IPS DF 6.9 (cell line): ENCODE results near the gene PNPLA7.
A peak's percentile ranks its signal among the peaks of the same experiment; 100 is the strongest.
"Not testable (repeated sequence)": the region's sequence is repeated elsewhere in the genome, so short reads cannot be mapped to it uniquely, and the experiment has no call there.

Experiments used
- DNase-seq: peaks from one replicate; pipeline ENCODE4 v3.0.0-alpha.2; 2013; ENCODE audit warnings: low read depth, low spot score
- H3K27ac ChIP-seq: one replicate; pipeline ENCODE4 v1.5.1; 2013; ENCODE audit warnings: low read length, control low read depth
- H3K27me3 ChIP-seq: 2 replicates; pipeline ENCODE4 v1.6.1; 2013; ENCODE audit warnings: mild to moderate bottlenecking, low read length; ENCODE audit not compliant: control insufficient read depth, insufficient read depth
- H3K36me3 ChIP-seq: 2 replicates; pipeline ENCODE4 v1.6.1; 2013; ENCODE audit warnings: low read length; ENCODE audit not compliant: control insufficient read depth, insufficient read depth
- H3K4me1 ChIP-seq: 2 replicates; pipeline ENCODE4 v1.6.1; 2013; ENCODE audit warnings: low read length; ENCODE audit not compliant: control insufficient read depth, insufficient read depth
- H3K4me3 ChIP-seq: 2 replicates; pipeline ENCODE4 v1.5.1; 2013; ENCODE audit warnings: mild to moderate bottlenecking, low read length
- H3K9me3 ChIP-seq: 2 replicates; pipeline ENCODE4 v1.6.1; 2013; ENCODE audit warnings: low read length, inconsistent platforms; ENCODE audit not compliant: control insufficient read depth, insufficient read depth
- WGBS: extraction: QIAGEN DNeasy Blood & Tissue Kit; methylation state at CpG from one replicate; pipeline ENCODE4 v1.1.7; 2013; ENCODE audit warnings: mixed read lengths, missing lambda C conversion rate; ENCODE audit not compliant: insufficient read length, insufficient coverage; 5-methylcytosine and 5-hydroxymethylcytosine counted together

Gene PNPLA7

GRCh38 chr9:137550231-137550621, at the start of gene PNPLA7:
PNPLA7 (minus strand) TSS chr9:137550402; CDS start chr9:137550197, 205 bp downstream.
- peak; percentile 33 for DNase-seq
- no peaks in the 10 kb centered on the region for H3K4me1 ChIP-seq

GRCh38 chr9:137598943-137599342, 48.7 kb upstream of the PNPLA7 start:
- Histone ChIP-seq H3K4me1 (no peaks in the 10 kb centered on the region), H3K9me3 (no peaks in the 10 kb centered on the region), H3K27ac (no peak overlapping the region), H3K27me3 (no peaks in the 10 kb centered on the region), H3K4me3 (no peak overlapping the region), H3K36me3 (no peaks in the 10 kb centered on the region)
- no CpG with 5 or more reads among the region's 8 CpGs for WGBS
- no peak for DNase-seq

More at GRCh38 chr9:137550231-137550621, at the start of gene PNPLA7:
- no CpG with 5 or more reads among the region's 13 CpGs for WGBS
- Histone ChIP-seq H3K27me3 (no peaks in the 10 kb centered on the region), H3K36me3 (peaks cover 2% of the 10 kb centered on the region; the same call in 1 of the 2 replicates), H3K4me3 (peak within 1 kb of the TSS; percentile 45; the same call in 1 of the 2 replicates), H3K27ac (no peak within 1 kb of the TSS), H3K9me3 (no peaks in the 10 kb centered on the region)

- not testable (repeated sequence) for DNase-seq, H3K27me3 ChIP-seq, H3K36me3 ChIP-seq, H3K9me3 ChIP-seq, H3K27ac ChIP-seq, H3K4me1 ChIP-seq, H3K4me3 ChIP-seq
- WGBS = no CpG with 5 or more reads among the region's 7 CpGs
These were observed 46.4 kb upstream of the PNPLA7 start for GRCh38 chr9:137596577-137596976.

- 100% methylated on average over 1 of the region's 12 CpGs for WGBS
- no peak for DNase-seq
These were observed 43.0 kb upstream of the PNPLA7 start for GRCh38 chr9:137593176-137593575.

GRCh38 chr9:137592767-137593166, 42.6 kb upstream of the PNPLA7 start:
- H3K4me1 ChIP-seq = peaks cover 3% of the 10 kb centered on the region
- H3K9me3 ChIP-seq = no peaks in the 10 kb centered on the region
- H3K27ac ChIP-seq = no peak overlapping the region
- WGBS = no CpG with 5 or more reads among the region's 7 CpGs
- DNase-seq = no peak
- no peaks in the 10 kb centered on the region for H3K27me3 ChIP-seq
- H3K4me3 ChIP-seq = no peak overlapping the region
- H3K36me3 ChIP-seq = peaks cover 4% of the 10 kb centered on the region

More at GRCh38 chr9:137593176-137593575, 43.0 kb upstream of the PNPLA7 start:
- Histone ChIP-seq H3K27ac (no peak overlapping the region), H3K4me1 (peaks cover 3% of the 10 kb centered on the region), H3K9me3 (no peaks in the 10 kb centered on the region), H3K36me3 (peaks cover 2% of the 10 kb centered on the region; the same call in 1 of the 2 replicates), H3K27me3 (no peaks in the 10 kb centered on the region), H3K4me3 (no peak overlapping the region)

GRCh38 chr9:137590469-137591383, 40.5 kb upstream of the PNPLA7 start, which contains the start of gene ZMYND19:
ZMYND19 (minus strand) TSS chr9:137590512; CDS start chr9:137590263, 249 bp downstream.
- no CpG with 5 or more reads among the region's 113 CpGs for WGBS
- Histone ChIP-seq H3K27me3 (no peaks in the 10 kb centered on the region), H3K4me1 (peaks cover 3% of the 10 kb centered on the region), H3K4me3 (peak within 1 kb of the TSS; percentile 96), H3K27ac (no peak within 1 kb of the TSS), H3K36me3 (peaks cover 21% of the 10 kb centered on the region), H3K9me3 (no peaks in the 10 kb centered on the region)
- no peak for DNase-seq

GRCh38 chr9:137590123-137590468, 39.9 kb upstream of the PNPLA7 start:
- no CpG with 5 or more reads among the region's 61 CpGs for WGBS
- H3K9me3 ChIP-seq = no peaks in the 10 kb centered on the region

GRCh38 chr9:137589441-137590122, 39.4 kb upstream of the PNPLA7 start:
- H3K4me1 ChIP-seq = peaks cover 3% of the 10 kb centered on the region
- DNase-seq = no peak
- no CpG with 5 or more reads among the region's 58 CpGs for WGBS
- no peaks in the 10 kb centered on the region for H3K27me3 ChIP-seq
- no peak overlapping the region for H3K27ac ChIP-seq
- peaks cover 24% of the 10 kb centered on the region for H3K36me3 ChIP-seq
- H3K4me3 ChIP-seq = peak overlapping the region; percentile 96
- no peaks in the 10 kb centered on the region for H3K9me3 ChIP-seq

More at GRCh38 chr9:137590123-137590468, 39.9 kb upstream of the PNPLA7 start:
- DNase-seq = no peak
- Histone ChIP-seq H3K27ac (no peak overlapping the region), H3K4me3 (peak overlapping the region; percentile 96), H3K4me1 (peaks cover 3% of the 10 kb centered on the region), H3K27me3 (no peaks in the 10 kb centered on the region), H3K36me3 (peaks cover 24% of the 10 kb centered on the region)

- Histone ChIP-seq H3K4me1 (peaks cover 3% of the 10 kb centered on the region), H3K27ac (no peak overlapping the region), H3K4me3 (peak overlapping the region; percentile 96; the same call in 1 of the 2 replicates), H3K9me3 (no peaks in the 10 kb centered on the region), H3K36me3 (peaks cover 30% of the 10 kb centered on the region), H3K27me3 (no peaks in the 10 kb centered on the region)
- no CpG with 5 or more reads among the region's 6 CpGs for WGBS
- no peak for DNase-seq
These were observed 38.7 kb upstream of the PNPLA7 start for GRCh38 chr9:137588891-137589290.

- peaks cover 32% of the 10 kb centered on the region for H3K36me3 ChIP-seq
- no peak for DNase-seq
- no CpG with 5 or more reads among the region's 13 CpGs for WGBS
These were observed 38.1 kb upstream of the PNPLA7 start for GRCh38 chr9:137588311-137588710.

More at GRCh38 chr9:137588311-137588710, 38.1 kb upstream of the PNPLA7 start:
- no peak overlapping the region for H3K4me3 ChIP-seq
- no peak overlapping the region for H3K27ac ChIP-seq
- peaks cover 3% of the 10 kb centered on the region for H3K4me1 ChIP-seq
- no peaks in the 10 kb centered on the region for H3K9me3 ChIP-seq
- H3K27me3 ChIP-seq = no peaks in the 10 kb centered on the region
